GM21515 (cell line): ENCODE measurements around the gene SLC4A5.
A peak's percentile ranks its signal among the peaks of the same experiment; 100 is the strongest.
"Not testable (repeated sequence)": the region's sequence is repeated elsewhere in the genome, so short reads cannot be mapped to it uniquely, and the experiment has no call there.

Experiments used
- ATAC-seq: cut with Tn5 transposase; IDR thresholded peaks from one replicate; pipeline ENCODE4 v1.9.1; 2021; ENCODE audit not compliant: unreplicated experiment

The SLC4A5 gene

GRCh38 chr2:74235041-74235440 lies 108.2 kb downstream of the SLC4A5 start:
- ATAC-seq = no peak

GRCh38 chr2:74233648-74234047 lies 109.6 kb downstream of the SLC4A5 start:
- ATAC-seq = no peak

- no peak for ATAC-seq
Measured at GRCh38 chr2:74232426-74232825, 110.8 kb downstream of the SLC4A5 start.

- ATAC-seq = not testable (repeated sequence)
Measured at GRCh38 chr2:74229865-74230264, 113.4 kb downstream of the SLC4A5 start.

- ATAC-seq = no peak
Measured at GRCh38 chr2:74228772-74229171, 114.4 kb downstream of the SLC4A5 start.

- ATAC-seq = no peak
Measured at GRCh38 chr2:74227646-74228045, 115.6 kb downstream of the SLC4A5 start.

GRCh38 chr2:74226648-74227213 lies 116.5 kb downstream of the SLC4A5 start:
- ATAC-seq = no peak

GRCh38 chr2:74225698-74226459 lies 117.3 kb downstream of the SLC4A5 start:
- ATAC-seq = no peak

- ATAC-seq = no peak
Measured at GRCh38 chr2:74223941-74224770, 119.1 kb downstream of the SLC4A5 start.

GRCh38 chr2:74222300-74222650 lies 120.9 kb downstream of the SLC4A5 start:
- ATAC-seq = no peak

- no peak for ATAC-seq
Measured at GRCh38 chr2:74221604-74222299, 121.5 kb downstream of the SLC4A5 start.

- no peak for ATAC-seq
Measured at GRCh38 chr2:74221091-74221490, 122.1 kb downstream of the SLC4A5 start.

- ATAC-seq = no peak
Measured at GRCh38 chr2:74219846-74220486, 123.2 kb downstream of the SLC4A5 start.

GRCh38 chr2:74216642-74217041 lies 126.6 kb downstream of the SLC4A5 start:
- ATAC-seq = no peak

GRCh38 chr2:74215771-74216170 lies 127.4 kb downstream of the SLC4A5 start:
- not testable (repeated sequence) for ATAC-seq

- ATAC-seq = no peak
Measured at GRCh38 chr2:74212702-74213410, 130.4 kb downstream of the SLC4A5 start.

- peak; percentile 66 for ATAC-seq
Measured at GRCh38 chr2:74206180-74206688, 137.0 kb downstream of the SLC4A5 start.

- ATAC-seq = no peak
Measured at GRCh38 chr2:74205596-74205995, 137.6 kb downstream of the SLC4A5 start.

GRCh38 chr2:74205113-74205512 lies 138.1 kb downstream of the SLC4A5 start:
- ATAC-seq = no peak

GRCh38 chr2:74204436-74204835 lies 138.8 kb downstream of the SLC4A5 start:
- ATAC-seq = no peak
